Ammon's horn (tissue), 1 donor: Measurements from ENCODE around the gene CACNA1D.
A peak's percentile ranks its signal among the peaks of the same experiment; 100 is the strongest.

Experiments
- DNase-seq: peaks from one replicate; pipeline ENCODE4 v3.0.0-alpha.2; 2016; ENCODE audit warnings: low spot score

Gene CACNA1D

DNA sequence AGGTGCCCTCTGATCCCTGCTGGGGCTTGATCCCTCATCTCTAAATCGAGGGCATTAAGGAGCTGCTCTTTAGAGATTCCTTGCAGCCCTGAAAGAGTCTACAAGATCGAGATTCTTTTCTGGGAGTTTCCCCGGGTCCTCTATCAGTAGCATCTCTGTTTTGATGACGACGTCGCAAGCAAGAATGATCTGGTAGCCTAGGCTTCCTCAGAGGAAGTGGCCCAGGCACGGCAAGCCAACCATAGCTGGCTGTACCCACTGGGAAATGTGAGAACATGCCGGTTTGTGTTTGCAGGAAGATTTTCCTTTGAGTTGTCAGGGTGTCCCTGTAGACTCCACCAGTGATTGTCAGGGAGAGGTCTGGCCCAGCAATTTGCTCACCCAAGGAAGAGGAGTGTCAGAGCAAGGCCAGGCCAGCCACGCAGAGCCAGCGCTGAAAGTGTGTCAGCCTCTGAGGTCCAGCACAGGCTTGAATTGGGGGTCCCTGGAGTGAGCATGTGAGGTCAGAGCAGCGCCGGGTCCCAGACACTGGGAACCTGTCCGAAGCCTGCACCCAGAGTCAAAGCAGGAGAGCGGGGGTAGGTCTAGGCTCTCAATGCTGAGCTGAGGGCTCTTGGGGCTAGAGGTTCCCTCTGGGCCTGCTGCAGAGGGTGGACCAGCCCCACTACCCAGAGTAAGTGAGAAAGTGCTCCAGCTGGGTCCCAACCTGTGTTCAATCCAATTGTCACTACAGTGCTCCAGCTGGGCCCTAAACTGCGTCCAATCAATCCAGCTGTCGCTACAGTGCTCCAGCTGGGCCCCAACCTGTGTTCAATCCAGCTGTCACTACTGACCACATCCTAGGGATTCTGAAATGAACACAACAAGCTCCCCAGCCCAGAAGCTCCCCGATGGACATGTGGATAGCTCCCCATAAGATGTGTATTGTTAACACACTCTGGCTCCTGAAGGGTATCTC, 256.1 kb downstream of the CACNA1D start:
- no peak for DNase-seq

DNA sequence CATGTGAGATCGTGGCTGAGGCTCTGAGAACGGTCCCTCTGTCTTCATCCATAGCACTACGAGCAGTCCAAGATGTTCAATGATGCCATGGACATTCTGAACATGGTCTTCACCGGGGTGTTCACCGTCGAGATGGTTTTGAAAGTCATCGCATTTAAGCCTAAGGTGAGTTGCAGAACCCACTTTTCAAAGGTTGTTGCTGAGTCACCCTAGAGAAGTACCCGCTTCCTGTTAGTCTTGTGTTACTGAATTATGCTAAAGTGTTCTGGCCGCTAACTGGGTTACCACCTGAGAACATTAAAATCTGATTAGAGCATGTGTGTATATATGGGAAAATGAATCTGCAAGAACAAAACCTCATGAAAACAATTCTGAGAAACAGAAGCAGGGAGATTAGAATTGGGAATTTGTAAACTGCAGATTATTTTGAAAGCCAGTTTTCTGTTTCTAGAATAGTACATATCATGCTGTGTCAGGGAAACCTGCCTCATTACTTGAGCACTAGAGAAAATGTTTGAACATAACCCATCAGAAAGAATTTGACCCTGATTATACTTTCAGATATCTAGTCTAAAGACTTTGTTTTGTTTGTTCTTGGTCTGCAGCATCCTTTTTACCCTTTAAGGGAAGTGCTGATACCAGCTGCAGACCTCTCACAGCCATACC, 259.2 kb downstream of the CACNA1D start:
- DNase-seq, result no peak

DNA sequence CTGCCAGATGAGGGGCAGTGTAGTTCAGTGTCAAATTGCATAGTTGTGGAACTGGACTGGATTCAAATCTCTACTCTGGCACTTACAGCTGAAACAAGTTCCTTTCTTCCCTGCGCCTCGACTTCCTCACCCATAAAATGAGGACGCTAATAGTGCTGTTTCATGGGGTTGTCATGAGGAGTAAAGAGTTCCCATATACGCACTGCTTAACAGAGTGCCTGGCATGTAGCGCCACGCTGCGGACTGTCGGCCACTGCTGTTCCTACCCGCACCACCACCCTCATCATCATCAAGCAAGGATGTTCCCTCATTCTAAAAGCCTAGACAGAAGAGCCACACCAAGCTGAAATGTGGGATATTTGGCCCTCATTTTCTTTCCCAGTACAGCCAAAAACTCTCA, 259.9 kb downstream of the CACNA1D start:
- DNase-seq, result peak; percentile 68

DNA sequence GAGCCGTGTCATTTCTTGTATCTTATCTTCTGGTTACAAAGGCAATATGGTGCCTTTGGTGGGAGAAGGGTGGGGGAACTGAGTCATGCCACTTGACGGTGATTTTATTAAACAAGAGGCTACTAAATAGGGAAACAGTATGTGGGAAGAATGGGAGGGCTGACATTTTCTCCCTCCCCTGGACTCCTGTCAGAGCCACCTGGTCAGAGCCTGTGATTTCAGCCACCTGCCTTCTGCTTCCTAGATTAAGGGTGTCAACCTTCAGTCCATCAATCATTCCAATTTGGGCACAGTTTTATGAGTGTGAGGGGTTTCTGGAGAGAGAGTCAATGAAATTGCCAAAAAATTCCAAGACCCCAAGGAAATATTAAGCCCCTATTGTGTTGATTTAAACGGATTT, 264.4 kb downstream of the CACNA1D start:
- no peak for DNase-seq

DNA sequence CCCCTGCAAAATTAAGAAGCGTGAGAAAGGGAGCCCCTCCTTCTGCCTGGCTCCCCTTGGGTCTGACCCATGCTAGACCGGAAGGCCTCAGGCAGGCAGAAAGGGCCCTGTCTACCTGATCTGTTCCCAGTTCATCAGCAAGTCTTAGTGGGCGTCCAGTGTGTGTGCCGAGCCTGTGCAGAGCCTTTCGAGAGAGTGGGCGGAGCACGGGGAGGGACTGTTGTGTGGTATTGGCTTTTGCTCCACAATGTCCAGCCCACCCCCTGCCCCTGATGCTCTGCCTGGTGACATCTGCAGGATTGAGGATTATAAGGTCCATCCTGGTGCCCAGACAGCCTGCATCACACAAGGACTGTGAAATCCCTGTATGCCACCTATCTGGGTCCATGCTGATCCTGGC, 268.9 kb downstream of the CACNA1D start:
- DNase-seq, result no peak

DNA sequence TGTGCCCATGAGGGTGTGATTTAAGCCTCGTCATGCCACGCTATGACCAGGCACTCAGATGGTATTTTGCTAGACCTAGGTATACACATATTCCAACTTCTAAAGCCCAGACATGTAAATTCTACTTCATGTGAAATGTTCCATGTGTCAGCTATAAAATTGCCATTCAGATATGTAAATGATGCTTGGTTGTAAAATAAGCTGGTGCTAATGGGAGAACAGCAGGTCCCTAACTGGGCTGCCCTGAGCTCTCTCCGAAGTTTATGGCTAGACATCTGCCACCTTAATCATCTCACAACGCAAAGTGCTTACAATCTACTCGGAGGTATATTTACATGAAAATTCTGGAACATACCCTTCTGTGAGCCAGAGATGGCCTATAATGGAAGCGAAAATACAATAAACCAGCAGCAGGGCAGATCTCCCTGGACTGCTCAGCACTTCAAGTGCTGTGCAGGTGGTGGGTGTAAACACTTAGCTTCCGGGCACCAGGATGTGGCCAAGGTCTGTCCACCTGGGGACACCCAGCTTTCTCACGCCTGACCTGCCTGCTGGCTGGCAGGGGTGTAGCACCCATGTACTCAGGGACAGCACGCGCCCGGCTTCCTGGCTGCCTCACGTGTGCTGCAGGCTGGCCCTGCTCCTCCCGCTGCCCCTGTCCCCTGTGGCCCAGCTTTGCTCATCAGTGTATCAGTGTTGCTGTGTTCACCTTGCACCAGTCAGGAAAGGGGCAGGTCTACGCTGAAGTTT, 269.8 kb downstream of the CACNA1D start:
- no peak for DNase-seq

DNA sequence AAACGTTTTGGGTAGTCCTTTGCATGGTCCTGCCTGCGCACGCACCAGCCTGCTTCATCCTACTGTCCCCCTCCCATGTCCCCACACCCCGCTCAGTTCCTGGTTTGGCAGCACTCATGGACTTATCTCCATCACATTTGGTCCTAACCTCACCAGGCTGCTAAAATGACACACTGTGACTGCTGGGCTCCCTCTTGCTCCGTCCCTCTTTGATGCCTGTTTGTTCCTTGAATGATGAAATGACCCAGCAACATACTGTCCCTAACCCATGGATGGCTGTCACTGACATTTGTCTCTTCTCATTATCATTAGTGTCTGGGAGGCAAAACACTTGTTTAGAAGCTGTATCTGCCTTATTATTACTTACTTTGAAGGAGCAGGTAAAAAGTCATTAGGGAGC, 271.3 kb downstream of the CACNA1D start:
- no peak for DNase-seq

DNA sequence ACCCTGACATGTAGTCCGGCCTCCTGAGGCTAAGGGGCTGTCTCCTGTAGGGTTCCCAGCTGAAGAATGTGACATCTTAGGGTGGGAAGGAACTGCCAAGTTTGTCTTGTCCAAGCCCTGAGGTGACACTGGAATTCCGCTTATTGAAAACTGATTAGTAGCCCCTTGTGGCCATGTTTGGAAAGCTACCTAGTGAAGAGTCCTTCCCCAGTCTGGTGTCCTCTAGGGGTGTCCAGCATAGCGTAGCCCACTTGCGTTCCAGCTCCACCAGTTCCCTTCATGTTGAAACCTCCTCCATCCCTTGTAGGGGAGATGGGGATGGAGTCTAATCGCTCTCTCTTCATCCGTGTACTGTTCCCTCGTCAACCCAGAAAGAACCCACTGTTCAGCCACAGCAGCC, 272.3 kb downstream of the CACNA1D start:
- DNase-seq, result no peak

DNA sequence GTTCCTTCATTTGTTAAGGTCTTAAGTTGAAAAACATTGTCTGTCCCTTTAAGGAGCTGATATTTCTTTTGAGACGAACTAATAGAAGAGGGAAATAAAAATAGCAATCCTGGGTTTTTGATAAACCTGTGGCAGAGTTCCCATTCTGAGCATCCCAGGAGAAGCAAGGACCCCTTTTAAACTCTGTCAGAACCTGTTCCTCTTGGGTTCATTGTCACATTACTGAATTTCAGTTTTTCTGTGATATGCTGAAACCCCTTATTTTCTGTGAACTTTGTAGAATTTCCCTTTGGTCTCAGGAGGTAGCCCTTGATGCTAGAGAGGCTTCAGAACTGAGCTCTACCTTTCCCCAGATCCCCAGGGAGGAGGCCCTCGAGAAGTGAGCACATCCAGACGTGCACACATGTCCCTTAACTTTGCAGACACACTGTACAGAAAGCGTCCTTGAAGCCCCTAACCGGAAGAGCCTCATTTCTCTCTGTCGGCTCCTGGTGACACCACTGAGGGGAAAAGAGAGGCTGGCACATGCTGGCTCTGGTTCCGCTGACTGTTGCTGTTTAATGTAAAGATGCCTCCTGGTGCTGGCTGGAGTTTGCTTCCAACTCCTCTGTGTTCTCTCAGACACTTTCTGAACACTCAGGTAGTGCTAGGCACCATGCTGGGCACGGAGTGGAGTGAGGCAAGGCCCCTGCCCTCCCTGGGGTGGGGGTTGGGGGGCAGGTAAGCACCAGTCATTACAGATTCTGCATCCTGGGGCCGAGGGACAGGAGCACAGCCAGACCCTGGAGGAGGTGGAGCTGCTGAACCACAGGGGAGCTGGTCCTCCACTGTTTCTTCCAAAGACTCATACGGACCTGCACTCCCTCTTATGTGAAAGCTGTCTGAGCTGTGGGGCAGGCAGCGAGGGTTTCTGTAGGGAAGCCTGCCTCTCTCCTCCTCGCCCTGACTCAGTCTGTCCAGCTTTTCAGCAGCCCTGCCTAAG, 274.4 kb downstream of the CACNA1D start:
- no peak for DNase-seq

DNA sequence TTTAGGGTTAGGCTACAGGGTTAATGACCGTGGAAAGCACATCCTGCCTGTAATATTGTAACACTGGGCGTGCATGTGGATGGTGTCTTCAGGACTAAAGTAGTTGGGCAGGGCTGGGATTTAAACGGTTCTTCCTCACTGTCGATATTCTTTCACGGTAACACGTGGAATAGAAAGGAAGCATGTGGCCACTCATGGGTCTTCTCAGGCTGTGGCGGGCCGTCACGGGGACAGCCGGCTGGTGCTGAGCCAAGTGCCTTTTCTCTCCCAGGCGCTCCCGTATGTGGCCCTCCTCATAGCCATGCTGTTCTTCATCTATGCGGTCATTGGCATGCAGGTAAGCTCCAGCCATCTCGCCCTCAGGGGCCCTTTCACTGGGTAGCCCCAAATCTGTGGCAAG, 278.2 kb downstream of the CACNA1D start:
- no peak for DNase-seq

DNA sequence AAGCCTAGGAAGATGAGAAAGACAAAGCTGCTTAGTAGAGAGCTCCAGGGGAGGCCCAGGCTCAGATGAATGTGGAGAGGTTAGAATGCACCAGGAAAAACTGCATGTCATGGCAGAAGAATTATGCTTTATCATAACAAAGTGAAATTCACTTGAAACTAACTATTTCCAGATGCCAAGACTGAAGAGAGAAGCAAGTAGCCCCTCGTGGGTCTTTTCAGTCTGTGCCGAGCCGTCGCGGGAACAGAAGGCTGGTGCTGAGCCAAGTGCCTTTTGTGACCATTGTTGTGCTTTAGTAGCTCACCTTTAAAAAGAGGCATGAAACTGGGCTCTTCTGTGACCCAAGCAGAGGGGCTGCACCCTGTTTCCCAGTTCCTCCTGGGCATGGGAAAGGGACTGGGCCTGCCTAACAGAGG, 278.6 kb downstream of the CACNA1D start:
- DNase-seq, result no peak

DNA sequence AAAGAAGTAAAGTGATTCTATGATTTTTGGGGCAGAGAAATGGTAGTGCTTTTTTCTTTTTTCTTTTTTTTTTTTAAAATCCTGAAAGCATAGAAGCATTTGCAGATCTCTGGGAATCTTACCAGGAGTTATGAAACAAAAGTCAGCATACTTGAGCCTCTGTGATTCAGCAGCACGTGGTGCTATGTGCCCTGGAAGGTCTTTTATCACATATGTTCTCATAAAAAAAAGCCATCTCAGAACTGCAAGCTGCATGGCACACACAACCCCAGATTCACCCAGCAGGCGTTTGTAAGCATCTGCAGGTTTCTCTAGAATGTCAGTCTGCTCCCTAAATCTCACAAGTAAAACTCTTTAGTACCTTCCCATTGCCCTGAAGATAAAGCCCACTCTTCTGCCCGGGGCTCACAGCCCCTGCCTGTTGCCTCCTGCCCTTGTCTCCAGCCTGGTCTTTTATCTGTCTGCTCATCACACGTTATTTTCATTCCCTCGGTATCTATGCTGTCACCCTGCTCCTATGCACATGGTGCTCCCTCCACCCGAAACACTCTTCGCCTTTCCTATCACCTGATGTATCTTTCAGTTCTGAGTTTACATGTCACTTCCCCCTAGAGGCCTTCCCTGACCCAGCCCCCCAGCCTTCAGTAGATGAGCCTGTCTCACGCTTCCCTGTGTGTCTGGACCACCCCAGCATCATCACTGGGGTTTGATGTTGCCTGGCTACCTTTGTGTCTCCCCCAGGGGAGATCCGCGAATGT, 279.4 kb downstream of the CACNA1D start:
- peak; percentile 24 for DNase-seq

DNA sequence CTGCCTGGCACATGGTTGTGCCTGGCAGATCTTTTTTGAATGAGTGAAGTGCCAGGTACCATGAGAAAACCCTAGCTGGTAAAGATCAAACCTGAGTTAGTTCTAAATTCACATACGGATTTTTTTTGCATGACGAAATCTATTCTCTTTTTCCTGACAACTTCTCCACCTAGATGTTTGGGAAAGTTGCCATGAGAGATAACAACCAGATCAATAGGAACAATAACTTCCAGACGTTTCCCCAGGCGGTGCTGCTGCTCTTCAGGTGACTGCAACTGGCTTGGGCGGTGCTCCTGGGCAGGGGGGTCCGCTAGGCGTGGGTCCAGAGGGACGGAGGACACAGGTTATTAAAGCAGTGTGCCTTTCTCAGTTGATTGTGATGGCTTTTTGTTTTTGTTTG, 280.0 kb downstream of the CACNA1D start:
- DNase-seq, result no peak

DNA sequence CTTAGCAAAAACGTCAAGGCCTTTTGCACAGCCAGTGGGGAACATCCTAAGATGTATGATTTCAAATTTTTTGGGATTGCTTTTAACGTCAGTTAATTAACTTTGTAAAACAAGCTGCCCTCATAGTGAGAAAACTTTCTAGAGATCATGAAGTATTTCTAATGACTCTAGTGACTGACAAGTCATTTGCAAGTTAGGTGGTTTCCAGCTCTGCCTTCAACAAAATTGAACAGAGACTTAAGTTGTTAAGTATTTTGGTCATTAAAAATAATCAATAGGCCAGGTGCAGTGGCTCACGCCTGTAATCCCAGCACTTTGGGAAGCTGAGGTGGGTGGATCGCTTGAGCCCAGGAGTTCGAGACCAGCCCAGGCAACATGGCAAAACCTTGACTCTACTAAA, 280.6 kb downstream of the CACNA1D start:
- DNase-seq, result no peak

DNA sequence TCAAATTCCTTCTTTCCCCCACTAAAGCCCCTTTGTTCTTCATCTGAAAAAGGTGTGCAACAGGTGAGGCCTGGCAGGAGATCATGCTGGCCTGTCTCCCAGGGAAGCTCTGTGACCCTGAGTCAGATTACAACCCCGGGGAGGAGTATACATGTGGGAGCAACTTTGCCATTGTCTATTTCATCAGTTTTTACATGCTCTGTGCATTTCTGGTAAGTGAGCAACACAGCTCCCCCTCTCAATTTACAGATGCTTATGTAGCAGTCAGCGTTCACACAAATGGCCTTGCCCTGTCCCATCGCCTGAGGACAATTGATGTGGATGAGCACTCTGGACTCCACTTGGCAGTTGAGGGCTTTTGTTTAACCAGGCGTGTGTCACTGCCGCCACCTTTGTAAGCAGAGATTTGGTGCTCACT, 281.4 kb downstream of the CACNA1D start:
- no peak for DNase-seq

DNA sequence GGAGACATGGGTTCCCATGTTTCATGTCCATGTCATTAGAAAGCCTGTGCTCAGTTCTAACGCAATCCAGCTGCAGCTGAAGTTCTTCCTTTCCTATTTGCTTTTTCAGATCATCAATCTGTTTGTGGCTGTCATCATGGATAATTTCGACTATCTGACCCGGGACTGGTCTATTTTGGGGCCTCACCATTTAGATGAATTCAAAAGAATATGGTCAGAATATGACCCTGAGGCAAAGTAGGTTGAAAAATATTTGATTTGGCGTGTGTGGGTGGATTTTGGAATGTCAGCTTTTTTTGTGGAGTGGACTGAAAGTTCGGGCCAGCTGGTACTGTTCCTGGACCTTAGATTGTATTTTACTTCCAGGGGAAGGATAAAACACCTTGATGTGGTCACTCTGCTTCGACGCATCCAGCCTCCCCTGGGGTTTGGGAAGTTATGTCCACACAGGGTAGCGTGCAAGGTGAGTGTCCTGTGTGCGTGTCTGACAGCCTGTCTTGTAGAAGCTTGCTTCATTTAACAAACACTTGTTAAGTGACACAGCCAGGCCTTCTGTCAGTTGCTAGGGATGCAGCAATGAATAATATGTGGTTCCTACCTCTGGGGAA, 282.2 kb downstream of the CACNA1D start:
- no peak for DNase-seq

DNA sequence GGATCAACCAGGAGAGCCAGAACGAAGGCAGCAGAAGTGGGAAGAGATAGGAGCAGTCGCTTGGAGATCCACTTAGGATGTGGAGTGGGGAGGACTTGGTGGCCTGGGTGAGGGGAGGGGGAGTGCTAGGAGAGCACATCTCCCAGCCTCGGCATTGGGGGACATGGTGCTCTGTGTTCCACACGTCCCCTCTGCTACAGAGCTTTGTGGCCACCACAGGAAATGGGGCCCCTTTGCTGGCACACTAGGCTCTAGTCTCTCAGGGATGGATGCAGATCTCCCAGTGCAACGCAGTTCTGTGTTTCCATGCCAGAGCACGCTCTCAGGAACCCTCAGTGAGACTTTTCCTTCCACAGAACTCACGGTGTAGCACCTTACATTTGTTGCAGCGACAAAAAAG, 283.1 kb downstream of the CACNA1D start:
- DNase-seq, result no peak

DNA sequence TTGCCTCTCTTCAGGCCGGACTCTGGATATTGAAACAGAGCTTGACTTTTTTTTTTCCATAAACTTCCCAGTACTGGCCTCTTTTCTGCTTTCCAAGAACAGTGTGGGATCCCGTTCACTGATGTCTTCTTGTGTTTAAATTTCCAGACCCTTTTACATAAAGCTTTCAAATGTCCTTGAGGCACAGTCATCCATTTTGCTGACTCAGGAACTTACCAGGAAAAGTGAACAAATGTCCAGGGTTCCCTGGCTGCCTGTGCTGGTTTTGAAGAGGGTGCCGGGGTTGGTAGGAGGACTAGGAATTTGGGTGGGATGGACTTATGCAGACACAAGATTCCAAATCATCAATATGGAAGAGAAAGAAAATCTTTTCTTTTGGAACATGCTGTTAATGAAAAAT, 283.7 kb downstream of the CACNA1D start:
- no peak for DNase-seq

DNA sequence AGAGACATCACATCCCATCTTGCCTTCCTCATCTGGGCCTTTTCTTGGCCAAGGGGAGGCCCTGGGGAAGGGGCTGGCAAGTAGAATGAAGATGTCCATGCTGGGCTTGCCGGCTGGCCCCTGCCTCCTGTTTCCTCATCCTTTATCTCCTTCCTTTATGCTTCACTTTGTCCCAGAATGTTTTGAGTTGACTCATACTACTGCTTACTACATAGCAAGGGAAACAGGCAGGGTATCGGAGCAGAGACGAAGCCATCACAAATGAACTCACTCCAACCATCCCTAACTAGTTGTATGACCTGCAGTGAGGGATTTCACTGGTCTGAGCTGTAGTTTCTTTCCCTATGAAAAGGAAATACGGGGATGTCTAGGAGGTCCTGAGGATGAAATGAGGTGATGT, 285.8 kb downstream of the CACNA1D start:
- no peak for DNase-seq

DNA sequence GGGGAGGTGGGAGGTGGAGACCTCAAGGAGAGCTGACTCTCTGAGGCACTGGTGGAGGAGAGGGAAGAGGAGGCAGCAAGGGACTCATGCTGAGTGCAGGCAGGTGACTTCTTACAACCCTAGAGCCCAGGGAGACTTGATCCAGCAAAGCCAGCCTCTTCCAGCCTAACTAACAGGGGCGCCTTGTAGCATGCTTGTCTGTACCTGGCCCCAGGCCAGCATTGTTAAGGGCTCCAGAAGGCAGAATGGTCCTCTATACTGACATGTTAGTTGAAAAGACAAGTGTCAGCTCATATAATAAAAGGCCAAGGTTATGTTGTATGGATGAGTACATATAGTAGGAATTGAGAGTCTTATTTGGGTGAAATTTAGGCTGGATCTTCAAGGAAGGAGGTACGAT, 286.4 kb downstream of the CACNA1D start:
- peak; percentile 31 for DNase-seq
